Stimulated activated CD4-positive, alpha-beta T cell treated with anti-CD3 and anti-CD28 coated beads, Interleukin-4, amount 100 ng/mL, for 4 hours (primary cell): ENCODE results near the gene RASSF8.

Experiments used
- DNase-seq, 2 experiments: peaks; one replicate each; pipeline ENCODE4 v3.0.0-alpha.2; 2020

Gene RASSF8

GRCh38 chr12:26113853-26114719 is 155.6 kb downstream of the RASSF8 start:
- peak; percentile 80 for DNase-seq

- no peak for DNase-seq
Measured at GRCh38 chr12:26114720-26115401, 156.4 kb downstream of the RASSF8 start.

DNA sequence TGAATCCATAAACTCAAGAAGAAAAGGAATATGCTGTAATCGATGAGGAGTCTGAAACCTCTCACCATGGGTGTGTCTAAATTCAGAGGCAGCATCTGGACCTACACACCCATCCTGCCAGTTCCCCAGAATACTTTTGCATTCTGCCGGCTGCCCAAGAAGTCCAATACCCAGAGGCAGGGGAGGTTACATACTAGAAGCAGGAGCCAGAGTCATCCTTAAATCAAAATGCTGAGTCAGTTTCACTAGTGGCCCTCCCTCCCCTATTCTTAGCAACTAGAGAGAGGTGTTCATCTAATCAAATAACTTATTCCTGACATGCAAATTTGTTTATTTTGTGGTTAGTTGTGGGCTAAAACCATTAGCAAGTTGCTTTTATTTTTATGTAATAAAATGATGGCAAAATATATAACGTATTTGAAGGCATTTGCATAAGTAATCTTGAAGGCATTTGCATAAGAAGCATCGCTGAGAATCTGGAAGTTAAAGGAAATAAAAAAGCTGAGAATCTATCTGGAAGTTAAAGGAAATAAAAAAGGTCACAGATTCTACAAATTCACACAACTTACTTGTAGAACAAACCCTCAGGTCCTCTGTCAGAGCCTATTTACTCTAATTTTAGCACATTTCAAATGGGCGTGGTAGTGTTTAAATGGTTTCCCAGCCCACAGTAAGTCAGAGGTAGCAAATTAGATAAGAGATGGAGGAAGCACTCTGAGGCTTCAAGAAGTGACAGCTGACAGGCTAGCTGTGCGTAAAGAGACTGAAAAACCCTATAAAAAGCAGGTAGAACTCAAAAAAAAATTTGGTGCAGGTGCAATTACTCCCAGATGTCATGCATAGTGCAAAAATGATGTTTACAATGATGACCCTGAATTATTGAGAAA is 158.6 kb downstream of the RASSF8 start:
- no peak for DNase-seq

GRCh38 chr12:26118308-26118707 is 159.8 kb downstream of the RASSF8 start:
- no peak for DNase-seq

DNA sequence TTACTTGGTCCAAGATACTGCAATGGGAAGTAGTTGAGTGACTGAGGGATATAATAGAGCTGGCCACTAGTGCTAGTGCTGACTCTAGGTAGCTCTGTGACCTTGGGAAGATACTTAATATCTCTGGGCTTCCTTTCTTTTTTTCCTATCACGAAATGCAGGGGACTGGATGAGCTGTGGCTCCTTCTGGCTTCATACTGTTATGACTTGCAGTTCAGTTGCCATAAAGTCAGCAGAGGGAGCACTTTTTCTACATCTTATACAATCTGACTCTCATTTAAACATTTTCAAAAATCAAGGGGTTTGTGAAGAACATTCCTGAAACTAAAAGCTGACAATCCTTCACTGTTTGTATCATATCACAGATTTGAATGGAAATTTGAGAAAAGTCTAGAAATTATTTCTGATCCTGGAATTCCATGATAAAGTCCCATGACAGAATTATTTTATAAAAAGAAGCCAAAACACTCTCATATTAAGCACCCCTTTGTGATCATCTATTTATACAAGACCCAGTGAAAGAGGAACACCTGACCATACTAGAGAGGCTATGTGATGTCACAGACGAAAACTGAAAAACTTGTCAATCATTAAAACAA is 161.0 kb downstream of the RASSF8 start:
- DNase-seq, result no peak

DNA sequence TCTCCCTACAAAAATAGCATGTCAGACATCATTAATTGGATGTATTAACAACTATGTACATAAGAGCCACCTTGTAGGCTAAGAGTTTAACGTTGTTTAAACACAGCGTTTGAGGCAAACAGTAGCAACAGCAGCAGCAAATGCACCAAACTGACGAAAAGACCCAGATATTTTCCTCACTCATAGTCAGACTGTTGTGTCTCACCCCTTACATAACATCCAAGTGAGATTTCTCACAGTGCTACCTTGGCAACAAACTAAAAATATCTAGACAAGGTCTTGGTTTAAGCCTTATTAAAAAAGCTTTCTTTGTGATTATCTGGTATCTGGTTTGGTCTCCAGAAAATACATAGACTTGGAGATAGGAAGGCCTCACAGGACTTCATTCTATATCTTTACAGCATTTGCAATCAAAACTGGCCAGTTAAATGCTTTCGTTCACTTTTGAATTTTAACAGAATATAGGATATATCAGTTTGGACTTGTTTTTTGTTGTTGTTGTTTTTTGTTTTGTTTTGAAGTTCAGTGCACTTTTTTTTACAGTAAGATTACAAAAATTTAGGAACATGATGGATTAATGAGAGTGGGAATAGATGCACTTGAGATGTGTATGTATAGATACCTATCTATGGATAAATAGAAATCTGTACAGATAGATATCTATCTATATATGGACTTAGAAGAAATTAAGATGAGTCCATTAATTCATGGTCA is 162.2 kb downstream of the RASSF8 start:
- no peak for DNase-seq

DNA sequence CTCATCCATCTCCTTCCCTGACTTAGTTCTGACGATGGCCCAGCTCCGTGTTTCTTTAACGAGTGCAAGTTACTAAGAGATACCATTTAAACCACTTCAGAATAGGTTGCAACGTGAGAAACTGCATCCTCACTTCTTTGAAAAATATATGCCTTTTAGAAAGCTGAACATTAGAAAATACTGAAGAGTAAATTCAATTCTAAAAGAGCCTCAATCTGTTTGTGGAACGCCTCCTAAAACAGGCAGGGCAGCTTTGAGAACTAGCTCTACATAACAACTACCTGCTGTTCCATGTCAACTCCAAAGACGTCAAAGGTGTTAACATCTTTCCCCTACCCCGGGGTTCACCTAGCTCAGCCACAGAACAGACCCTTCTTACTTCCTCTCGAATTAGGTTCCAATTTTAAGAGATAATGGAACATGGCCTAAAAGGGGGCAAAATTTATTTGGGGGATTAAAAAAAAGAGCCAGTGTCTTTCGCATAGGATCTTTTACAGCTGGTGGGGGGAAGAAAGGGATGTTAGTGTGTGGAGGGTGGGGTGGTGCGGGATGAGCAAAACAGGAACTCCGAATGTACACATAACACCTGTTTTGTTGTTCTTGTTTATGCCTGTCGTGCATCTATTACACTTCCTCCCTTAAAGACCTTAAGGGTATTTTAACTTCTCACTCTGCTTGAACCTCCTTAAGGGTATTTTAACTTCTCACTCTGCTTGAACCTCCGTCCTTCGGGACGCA is 163.0 kb downstream of the RASSF8 start:
- DNase-seq, result no peak

- peak in 1 of 2 experiments; percentile 29 for DNase-seq
Measured at GRCh38 chr12:26122061-26122680, 163.7 kb downstream of the RASSF8 start.

GRCh38 chr12:26122681-26123481 is 164.4 kb downstream of the RASSF8 start:
- DNase-seq, result peak; percentile 16 to 33

- no peak for DNase-seq
Measured at GRCh38 chr12:26123482-26123980, 165.0 kb downstream of the RASSF8 start.

- no peak for DNase-seq
Measured at GRCh38 chr12:26124446-26125399, 166.2 kb downstream of the RASSF8 start, which contains the start of gene BHLHE41. Gene BHLHE41, minus strand, starts transcription at chr12:26125037. Its CDS starts 258 bp downstream, at chr12:26124779.

DNA sequence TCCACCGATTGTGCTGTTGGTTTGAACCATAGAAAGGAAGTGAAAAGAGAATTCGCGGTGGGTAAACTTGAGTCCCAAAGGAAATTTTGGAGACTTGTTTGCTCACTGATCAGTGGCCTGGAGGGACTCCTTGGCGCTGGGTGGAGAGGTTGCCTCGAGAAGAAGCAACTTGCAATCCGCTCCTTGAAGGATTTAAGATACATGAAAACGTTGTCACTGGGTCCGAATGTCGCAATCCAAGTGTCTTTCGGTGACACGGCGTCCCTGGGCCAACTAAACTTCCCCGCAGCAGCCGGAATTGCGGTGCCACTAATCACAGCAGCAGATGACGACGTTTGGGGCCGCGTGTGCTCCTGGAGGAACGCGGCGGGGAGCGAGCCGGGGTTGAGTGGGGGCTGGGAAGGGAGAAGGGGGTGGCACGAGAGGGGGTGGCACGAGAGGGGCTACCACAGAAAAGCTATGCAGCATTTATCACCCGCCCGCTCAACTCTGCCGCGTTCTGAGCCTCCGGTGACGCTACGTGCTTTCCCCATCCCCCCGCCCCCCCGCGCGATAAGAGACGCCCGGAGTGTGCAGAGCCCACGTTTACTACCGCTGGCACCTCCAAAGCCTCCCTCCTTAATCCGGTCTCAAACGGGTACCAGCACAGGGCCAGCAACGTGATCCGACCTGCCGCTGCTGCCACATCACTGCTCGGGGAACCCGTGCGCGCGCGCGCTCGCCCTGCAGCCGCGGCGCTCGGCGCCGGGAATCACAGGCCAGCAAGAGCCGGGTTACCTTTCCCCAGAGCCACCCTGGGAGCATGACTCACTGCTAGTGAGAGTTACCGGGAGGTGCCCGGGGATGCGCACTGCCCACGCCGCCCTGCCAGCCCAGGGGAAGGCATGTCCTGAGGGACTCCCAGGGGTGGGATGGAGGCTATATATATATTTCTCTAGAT is 167.2 kb downstream of the RASSF8 start:
- peak; percentile 24 to 42 for DNase-seq

DNA sequence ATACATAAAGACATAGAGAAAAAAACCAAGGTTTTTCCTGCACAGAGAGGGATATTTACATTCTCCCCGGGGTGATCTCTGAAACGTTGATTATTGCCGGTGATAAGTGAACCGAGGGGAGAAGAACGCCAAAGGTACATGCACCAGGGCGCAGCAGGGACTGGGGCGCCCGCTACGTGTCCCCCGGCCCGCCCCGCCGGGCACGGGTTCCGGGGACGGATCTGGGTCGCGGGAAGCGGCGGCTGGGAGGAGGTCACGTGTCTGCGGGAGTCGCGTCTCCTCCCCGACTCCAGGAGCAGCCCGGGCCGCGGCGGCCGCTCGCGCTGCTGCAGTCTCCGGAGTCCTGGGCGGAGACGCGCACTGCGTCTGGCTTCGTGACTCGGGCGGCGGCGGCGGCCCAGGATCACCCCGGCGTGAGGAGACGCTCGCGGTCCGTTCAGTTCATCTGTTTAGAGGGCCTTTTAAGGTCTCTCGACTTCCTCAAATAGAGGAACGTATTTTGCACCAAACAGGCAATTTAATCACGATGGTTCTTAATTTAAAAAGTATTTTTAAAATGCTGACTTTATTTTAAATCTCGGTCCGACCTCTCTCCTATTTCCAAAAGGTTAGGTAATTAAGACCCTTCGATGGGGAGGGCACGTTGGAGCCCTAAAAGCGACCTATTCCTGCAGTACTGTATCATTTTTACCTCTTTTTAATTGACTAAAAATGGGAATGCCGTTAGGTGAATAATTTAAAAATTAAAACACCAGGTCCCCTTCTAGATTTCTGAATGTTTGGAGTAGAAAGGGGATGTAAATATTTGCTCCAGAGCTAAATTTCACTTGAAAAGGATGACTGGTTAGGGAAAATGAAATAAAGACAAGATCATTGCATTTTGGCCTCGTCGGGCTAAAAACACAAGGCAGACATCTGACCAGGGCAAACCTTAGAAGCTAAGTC is 168.1 kb downstream of the RASSF8 start:
- DNase-seq, result peak in 1 of 2 experiments; percentile 28

DNA sequence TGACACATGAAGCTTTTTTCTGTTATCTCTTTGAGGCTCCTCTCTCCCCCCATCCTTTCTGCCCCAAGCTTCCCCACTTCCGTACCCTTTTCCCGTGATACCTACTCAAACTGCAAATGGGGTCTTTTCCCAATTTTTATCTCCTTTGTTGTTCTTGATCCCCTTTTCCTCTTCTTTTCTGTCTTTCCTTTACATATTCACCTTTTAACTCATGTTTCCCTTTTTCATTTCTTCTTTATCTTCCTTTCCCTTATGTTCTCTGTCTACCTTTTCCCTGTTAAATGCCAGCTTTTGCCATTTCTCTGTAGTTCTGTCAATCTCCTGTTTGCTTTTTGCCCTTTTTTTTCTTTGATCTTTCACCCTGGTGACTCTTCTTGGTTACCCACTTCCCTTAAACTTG is 168.9 kb downstream of the RASSF8 start:
- DNase-seq, result no peak

DNA sequence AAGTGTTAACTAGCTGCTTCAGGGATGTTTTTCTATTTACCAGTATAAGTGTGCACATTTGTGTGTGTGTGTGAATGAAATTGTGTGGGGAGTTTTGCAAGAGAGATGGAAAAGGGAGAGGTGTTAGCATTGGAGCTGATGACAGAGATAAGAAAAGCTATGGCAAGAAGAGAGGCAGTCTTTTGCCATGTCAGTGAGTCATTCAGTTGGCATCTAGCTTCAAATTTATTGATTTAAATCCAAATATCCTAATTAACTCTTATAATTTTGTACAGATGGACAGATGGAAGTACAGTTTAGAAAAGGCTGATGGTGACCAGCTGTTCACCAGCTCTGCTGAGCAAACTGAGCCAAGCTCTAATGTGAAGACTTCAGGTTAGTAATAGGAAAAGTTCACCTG is 169.7 kb downstream of the RASSF8 start:
- no peak for DNase-seq
